UCSD-AML1 (cell line): Measurements from ENCODE around the gene STK39.

Source experiments
- DNase-seq: peaks from one replicate; lab custom pipeline; 2025; ENCODE audit not compliant: unreplicated experiment; lab: John Stamatoyannopoulos, UW

STK39 gene

DNA sequence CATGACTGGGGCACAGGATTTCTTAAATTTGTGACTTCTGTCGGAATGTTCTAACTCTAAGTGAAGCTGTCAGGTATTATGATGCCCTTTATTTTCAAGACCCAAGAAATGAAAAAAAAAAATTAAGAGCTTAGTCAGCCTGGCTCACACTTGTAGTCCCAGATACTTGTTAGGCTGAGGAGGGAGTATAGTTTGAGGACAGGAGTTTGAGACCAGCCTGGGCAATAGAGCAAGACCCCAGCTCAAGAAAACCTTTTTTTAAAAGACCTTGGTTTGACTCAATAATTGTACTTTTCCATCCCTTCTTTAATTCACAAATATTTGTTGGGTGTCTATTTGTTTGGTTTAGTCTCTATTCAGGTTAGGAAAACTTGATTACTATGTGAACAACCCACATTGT lies 310.0 kb downstream of the STK39 start:
- no peak for DNase-seq

DNA sequence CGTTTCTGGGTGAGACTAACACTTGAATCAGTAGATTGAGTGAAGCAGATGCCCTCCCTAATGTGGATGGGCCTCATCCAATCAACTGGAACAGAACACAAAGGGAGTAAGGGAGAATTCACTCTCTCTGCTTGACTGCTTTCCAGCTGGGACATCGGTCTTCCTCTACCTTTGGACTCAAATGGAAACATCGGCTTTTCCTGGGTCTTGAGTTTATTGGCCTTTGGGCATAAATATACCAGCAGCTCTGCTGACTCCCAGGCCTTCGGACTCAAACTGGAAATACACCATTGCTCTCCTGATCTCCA lies 311.6 kb downstream of the STK39 start:
- no peak for DNase-seq

DNA sequence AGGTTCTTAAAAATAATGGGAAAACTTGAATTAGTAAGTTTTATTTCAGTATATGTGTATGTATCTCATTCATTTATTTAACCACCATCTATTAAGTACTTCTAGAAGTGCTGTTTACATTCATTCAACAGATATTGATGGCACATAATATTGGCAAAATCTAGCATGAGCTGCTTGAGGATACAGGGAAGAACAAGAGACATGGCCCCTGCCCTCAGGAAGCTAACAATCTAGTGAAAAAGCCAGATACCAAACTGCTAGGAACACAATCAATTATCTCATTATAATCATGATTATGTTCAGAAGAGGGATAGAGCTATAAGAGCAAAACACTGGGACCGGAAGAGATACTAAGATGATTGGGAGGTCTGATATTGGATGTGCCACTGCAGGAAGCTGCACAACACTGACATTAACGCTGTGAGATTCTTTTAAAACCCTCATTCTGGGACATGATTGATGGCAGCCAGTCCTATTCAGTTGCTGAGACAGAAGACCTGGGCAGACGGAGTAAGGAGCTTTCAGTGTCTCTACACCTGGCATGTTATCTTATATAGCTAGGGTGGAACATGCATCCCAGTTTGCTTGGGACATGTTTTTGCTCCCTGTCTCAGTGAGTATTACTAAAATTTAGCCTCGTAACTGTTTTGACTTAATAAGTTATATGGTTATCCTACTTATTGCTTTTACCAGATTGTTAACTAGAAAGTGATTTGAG lies 314.1 kb downstream of the STK39 start:
- no peak for DNase-seq

DNA sequence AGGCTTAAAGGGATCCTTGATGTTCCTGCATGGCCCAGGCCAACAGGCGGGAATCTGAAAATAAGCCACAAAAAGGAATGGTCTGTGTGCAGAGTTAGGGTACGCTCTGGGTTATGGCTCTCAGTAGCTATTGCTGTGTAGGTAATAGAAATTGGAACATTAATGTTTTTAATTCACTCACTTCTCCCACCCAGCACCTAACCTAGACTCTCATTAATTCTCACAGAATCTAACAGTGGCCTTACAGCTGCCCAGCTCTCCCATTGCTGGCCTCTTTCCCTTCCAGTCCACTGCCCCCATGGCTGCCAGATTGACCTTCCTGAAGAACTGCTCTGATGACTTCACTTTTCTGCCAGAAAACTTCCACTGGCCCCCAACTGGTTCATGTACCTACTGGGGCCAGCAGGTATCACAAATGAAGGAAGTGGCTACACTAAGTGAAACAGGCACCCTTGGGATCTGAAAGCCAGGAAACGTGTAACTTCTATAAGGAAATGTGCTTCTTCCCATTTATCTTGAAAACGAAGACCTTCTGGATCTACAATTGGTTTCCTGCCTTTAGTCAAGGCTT lies 315.2 kb downstream of the STK39 start:
- DNase-seq = no peak

DNA sequence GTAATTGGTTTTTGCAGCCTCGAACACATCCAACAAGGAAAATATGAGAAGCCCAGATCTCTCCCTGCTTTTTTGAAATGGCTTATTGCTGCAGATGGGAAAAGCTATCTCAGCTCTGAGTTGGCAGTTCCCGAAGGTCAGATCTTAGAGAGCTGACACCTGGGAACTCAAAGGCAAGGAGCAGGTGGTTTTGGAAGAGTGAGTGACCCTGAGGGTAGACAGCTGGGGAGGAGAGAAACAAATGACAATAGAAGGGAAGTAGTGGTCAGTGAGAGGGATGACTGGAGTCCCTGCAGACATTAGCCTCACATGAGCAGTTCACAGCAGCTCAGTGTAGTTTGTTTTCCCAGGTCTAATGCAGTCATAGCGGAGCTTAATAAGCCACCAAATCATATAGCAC lies 317.9 kb downstream of the STK39 start:
- no peak for DNase-seq

DNA sequence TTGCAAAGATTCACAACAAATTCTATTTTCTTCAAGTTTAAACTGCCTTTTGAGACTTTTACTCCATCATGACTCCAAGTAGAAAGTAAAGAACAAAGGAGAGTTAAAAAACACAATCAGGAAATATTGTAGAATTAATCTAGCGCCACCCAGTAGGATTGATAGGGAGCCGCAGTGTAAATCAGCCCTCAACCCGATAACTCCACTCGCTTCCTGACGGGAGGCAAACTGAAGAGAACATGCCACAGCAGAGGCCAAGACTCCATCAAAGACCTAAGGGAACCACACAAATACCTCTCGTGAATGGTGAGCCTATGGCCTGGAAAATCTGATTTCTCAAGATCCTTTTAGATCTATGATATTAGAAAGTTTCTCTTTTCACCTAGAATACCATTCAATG lies 319.0 kb downstream of the STK39 start:
- no peak for DNase-seq

DNA sequence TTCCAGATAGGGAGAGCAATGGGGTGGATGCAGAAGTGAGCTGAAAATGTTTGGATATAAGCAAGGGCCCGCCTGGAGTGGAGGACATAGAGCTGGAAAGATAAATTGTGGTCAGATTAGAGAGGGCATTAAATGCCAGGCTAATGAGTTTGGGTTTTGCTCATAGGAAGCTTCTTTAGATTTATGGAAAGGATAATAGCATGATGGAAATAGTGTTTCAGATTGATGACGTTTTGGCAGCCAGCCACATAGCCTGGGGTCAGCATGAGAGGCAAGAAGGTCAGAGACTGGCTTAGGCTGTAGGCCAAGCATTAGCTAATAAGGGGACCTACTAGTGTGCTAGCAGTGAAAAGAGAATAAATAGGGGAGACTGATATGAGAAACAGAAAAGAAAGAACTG lies 321.6 kb downstream of the STK39 start:
- no peak for DNase-seq

DNA sequence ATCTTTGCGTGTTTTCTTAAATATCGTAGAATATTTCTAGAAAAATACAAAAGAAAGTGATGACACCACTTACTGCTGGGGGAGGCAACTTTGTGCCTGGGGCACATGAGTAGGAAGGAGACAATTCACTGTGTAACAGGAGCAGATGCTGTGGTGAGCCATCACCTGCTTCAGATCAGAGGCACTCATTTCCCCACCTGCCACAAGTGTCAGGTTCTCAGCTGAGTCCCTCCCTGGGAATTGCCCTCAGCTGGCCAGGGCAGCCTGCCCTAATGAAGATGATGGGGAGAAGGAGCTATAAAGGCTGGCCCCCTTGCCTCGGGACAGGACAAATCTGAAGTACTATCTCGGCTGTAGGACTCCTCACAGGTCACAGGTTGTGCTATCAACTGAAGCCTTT lies 322.8 kb downstream of the STK39 start:
- DNase-seq = no peak

DNA sequence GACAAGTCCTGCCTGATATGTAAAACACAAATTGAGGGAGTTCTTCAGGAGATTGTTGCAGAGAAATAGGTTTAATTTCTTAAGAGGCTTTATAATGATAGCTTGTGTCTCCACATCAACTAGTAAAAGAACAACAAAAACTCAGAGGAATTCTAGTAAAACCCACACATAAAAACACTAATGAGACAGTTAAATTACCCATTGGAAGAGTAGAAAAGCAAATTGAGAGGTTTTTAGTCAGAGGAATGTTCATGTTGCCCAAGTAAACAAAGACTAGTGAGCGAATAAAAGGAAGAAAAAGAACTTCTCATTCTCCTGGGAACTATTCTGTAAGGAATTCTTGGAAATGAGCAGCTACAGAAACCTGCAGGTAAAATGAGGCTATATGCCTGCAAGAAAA lies 330.6 kb downstream of the STK39 start:
- DNase-seq = no peak

DNA sequence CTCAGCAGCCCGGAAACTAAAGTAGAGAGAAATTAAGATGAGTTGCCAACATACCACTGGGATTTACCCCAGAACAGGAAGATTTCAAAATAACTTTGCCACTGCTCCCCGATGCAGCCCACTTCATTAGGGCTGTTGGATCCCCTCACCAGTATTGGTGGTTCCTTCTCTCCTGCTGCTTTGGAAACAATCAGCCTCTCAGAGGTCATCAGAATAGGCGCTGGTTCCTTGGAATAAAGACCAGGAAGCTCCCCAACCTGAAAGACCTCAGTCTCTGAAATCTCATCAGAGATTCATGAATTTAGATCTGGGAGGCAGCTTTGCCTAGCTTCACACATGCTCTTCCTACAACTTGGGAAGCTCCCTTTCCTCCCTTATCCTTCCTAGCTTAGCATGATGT lies 332.4 kb downstream of the STK39 start:
- DNase-seq = no peak

DNA sequence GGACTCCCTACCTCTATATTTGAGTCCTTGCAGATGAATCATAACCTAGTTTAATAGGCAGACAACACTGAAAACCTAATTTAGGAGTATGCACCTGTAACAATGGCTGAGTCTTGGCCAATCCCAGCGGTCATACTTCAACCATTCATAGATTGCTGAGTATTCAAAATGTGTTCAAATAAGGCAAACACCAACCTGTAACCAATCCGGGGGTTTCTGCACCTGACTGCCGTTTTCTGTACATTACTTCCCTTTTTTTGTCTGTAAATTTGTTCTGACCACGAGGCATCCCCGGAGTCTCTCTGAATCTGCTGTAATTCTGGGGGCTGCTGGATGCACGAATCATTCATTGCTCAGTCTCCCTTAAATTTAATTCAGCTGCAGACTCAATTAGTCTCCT lies 338.6 kb downstream of the STK39 start:
- no peak for DNase-seq

DNA sequence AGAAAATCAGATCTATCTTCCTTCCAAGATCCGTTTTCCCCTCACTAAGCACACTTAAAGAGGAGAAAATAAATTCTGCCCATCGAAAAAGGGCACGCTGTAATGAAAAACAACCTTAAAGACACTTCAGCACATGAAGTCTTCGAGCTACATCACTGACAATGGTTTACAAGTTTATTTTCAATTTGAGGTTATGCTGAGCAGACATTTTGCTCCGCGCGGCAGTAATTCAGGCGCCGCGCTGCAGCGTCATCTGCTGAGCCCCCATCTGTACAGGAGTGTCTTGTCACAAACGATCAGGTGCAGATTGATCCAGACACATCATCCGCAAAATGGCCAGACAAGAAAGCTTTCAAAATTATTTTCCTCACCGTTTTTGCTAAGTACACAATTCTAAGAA lies 341.7 kb downstream of the STK39 start:
- no peak for DNase-seq
